Left lung (tissue), 10 donors: ENCODE results near the gene KRTAP10-12. TPM values are rescaled to one million over a fixed set of nuclear protein-coding genes. Genes with fewer than 3 reads are reported as not detected.
A peak's percentile ranks its signal among the peaks of the same experiment; 100 is the strongest.

Experiments used
- ATAC-seq: fragments of 200-7000 bp; cut with Tn5 transposase; one replicate; pipeline ENCODE4 v1.9.1; 2020; ENCODE audit warnings: moderate library complexity
- DNase-seq, 4 donors: peaks; one replicate each; pipeline ENCODE4 v3.0.0-alpha.2; 2013 to 2020
- H3K27ac ChIP-seq, 2 donors: fragments of 200-600 bp; sonication (generic) in 1 of 2; one replicate each; pipeline versions ENCODE4 v1.5.0 to v1.8.0; 2020 to 2021
- H3K27me3 ChIP-seq, 2 donors: fragments of 200-600 bp; sonication (generic) in 1 of 2; one replicate each; pipeline versions ENCODE4 v1.5.0 to v1.8.0; 2020 to 2021
- H3K36me3 ChIP-seq, 2 donors: fragments of 200-600 bp; sonication (generic) in 1 of 2; one replicate each; pipeline versions ENCODE4 v1.5.0 to v1.8.0; 2020 to 2021
- H3K4me1 ChIP-seq, 2 donors: fragments of 200-600 bp; one replicate each; pipeline ENCODE4 v1.8.0; 2021
- H3K4me3 ChIP-seq, 2 donors: fragments of 200-600 bp; sonication (generic) in 1 of 2; one replicate each; pipeline versions ENCODE4 v1.5.0 to v1.8.0; 2020 to 2021; ENCODE audit warnings: mild to moderate bottlenecking in 1 of 2
- H3K9me3 ChIP-seq, 2 donors: fragments of 200-600 bp; sonication (generic) in 1 of 2; one replicate each; pipeline versions ENCODE4 v1.5.0 to v1.8.0; 2020 to 2021
- CTCF ChIP-seq, 2 donors: fragments of 200-600 bp; sonication (generic) in 1 of 2; IDR thresholded peaks; one replicate each; pipeline versions ENCODE4 v1.5.0 to v1.8.0; 2021; ENCODE audit warnings: antibody characterized with exemption in 2 of 2
- intact Hi-C, 2 donors: fragments of 100-400 bp; cut with DNase I; formaldehyde crosslinking; loops; one replicate each; pipeline versions ENCODE4 v1.11.2 to v1.14.2; 2022
- polyA plus RNA-seq, 6 donors: library from polyadenylated mRNA; unstranded; fragments of 120-200 nt; gene quantifications; one replicate each; pipeline ENCODE4 v1.2.1, GENCODE V29; 2013; ENCODE audit not compliant: insufficient read length in 6 of 6
- total RNA-seq, 2 donors: library from RNA; stranded (reverse); fragmentation: NEBNext Ultra II Directional; extraction: Animal tissue kit (Norgen Biotek cat#: 25700); gene quantifications; one replicate each; pipeline ENCODE4 v1.2.1, GENCODE V29; 2021
- donor health status: DM: no; HTN: yes; CAD: no.
- donor health status: DM: no; HTN: no; CAD: no.

The KRTAP10-12 gene
- total and polyA plus RNA-seq, 8 donors, result not detected

- no peak overlapping the region for H3K27ac ChIP-seq
- no peaks in the 10 kb centered on the region for H3K9me3 ChIP-seq
- H3K4me1 ChIP-seq, result peaks cover 6 to 13% of the 10 kb centered on the region in 2 donors
- no peaks in the 10 kb centered on the region for H3K36me3 ChIP-seq
- intact Hi-C loops, result no loop called here
- ATAC-seq (no peak), DNase-seq (peak in 1 of 4 donors; percentile 6)
- TF ChIP-seq CTCF (IDR thresholded peaks at IDR 0.05), result no peak
- peaks cover 77 to 100% of the 10 kb centered on the region in 2 donors for H3K27me3 ChIP-seq
- H3K4me3 ChIP-seq, result no peak overlapping the region
Observed at GRCh38 chr21:44708213-44708865, 11.4 kb downstream of the KRTAP10-12 start.

GRCh38 chr21:44708866-44709425 is 12.0 kb downstream of the KRTAP10-12 start:
- no peaks in the 10 kb centered on the region for H3K9me3 ChIP-seq
- H3K36me3 ChIP-seq, result no peaks in the 10 kb centered on the region
- peaks cover 78 to 100% of the 10 kb centered on the region in 2 donors for H3K27me3 ChIP-seq
- DNase-seq, result no peak
- no peak for ATAC-seq
- intact Hi-C loops, result no loop called here
- no peak for TF ChIP-seq CTCF (IDR thresholded peaks at IDR 0.05)
- no peak overlapping the region for H3K27ac ChIP-seq
- peaks cover 6 to 13% of the 10 kb centered on the region in 2 donors for H3K4me1 ChIP-seq
- H3K4me3 ChIP-seq, result no peak overlapping the region

GRCh38 chr21:44709426-44710293 is 12.7 kb downstream of the KRTAP10-12 start:
- H3K9me3 ChIP-seq, result no peaks in the 10 kb centered on the region
- H3K27me3 ChIP-seq, result peaks cover 78 to 100% of the 10 kb centered on the region in 2 donors
- H3K36me3 ChIP-seq, result no peaks in the 10 kb centered on the region
- peaks cover 6 to 13% of the 10 kb centered on the region in 2 donors for H3K4me1 ChIP-seq
- ATAC-seq (peak; percentile 8), DNase-seq (no peak)
- intact Hi-C loops, result no loop called here
- H3K27ac ChIP-seq, result no peak overlapping the region
- no peak overlapping the region for H3K4me3 ChIP-seq
- TF ChIP-seq CTCF (IDR thresholded peaks at IDR 0.05), result no peak

- Histone ChIP-seq H3K9me3 (no peaks in the 10 kb centered on the region), H3K36me3 (no peaks in the 10 kb centered on the region), H3K27me3 (peaks cover 78 to 100% of the 10 kb centered on the region in 2 donors), H3K4me1 (peaks cover 6 to 13% of the 10 kb centered on the region in 2 donors), H3K27ac (no peak overlapping the region), H3K4me3 (no peak overlapping the region)
- intact Hi-C loops, result no loop called here
- DNase-seq (no peak), ATAC-seq (no peak)
- TF ChIP-seq CTCF (IDR thresholded peaks at IDR 0.05), result no peak
Observed at GRCh38 chr21:44710294-44710665, 13.3 kb downstream of the KRTAP10-12 start.
